Measurements from ENCODE around the gene HOXA4. TPM values are rescaled to one million over a fixed set of nuclear protein-coding genes. Genes with fewer than 3 reads are reported as not detected.
A peak's percentile ranks its signal among the peaks of the same experiment; 100 is the strongest.

Gene HOXA4
- total RNA-seq, 1 experiment from 2014 or later: 2.0 TPM

GRCh38 chr7:27174874-27175625, 44.5 kb upstream of the HOXA4 start (continued):
- no peak for TF ChIP-seq REST (IDR thresholded peaks at IDR 0.05; ENCODE audit: low read depth)
- TF ChIP-seq CBX3 (IDR thresholded peaks at IDR 0.05; ENCODE audit: low read depth): no peak

- intact Hi-C loops (cut with micrococcal nuclease): no loop called here
- Histone ChIP-seq H3K79me2 (ENCODE audit: insufficient read depth, low read length) (peaks cover 56% of the 10 kb centered on the region), H3K27ac (ENCODE audit: low read depth, low read length) (peak within 1 kb of the TSS; percentile 91), H3K9me3 (ENCODE audit: control insufficient read depth in 1 of 2, insufficient read depth in 1 of 2, low read depth in 1 of 2, low read length in 2 of 2) (no peaks in the 10 kb centered on the region), H3K4me3 (replicated peaks in 1 of 2; ENCODE audit: low read depth in 1 of 2, low read length in 2 of 2) (peak within 1 kb of the TSS; percentile 66 to 77), H2AFZ (ENCODE audit: low read depth, low read length, poor library complexity, severe bottlenecking) (no peak within 1 kb of the TSS), H3K4me2 (ENCODE audit: low read length) (peak within 1 kb of the TSS; percentile 97), H3K36me3 (ENCODE audit: control insufficient read depth in 1 of 2, insufficient read depth in 2 of 2, low read length in 2 of 2) (no peaks in the 10 kb centered on the region), H3K9me2 (ENCODE audit: insufficient read depth) (no peaks in the 10 kb centered on the region), H3K4me1 (ENCODE audit: control insufficient read depth in 1 of 2, insufficient read depth in 2 of 2, low read length in 2 of 2) (peaks cover 29 to 50% of the 10 kb centered on the region in 2 experiments), H3K9ac (ENCODE audit: low read length) (peak within 1 kb of the TSS; percentile 89), H4K20me1 (ENCODE audit: insufficient read depth) (no peaks in the 10 kb centered on the region), H3K27me3 (ENCODE audit: insufficient read depth, low read length) (no peaks in the 10 kb centered on the region)
- POLR2A ChIA-PET: interaction anchor here (2.2 kb wide), 1 partner anchor 11 kb away, joined by 7 read pairs; the partner anchor contains the start of gene HOXA11
- CTCF ChIA-PET: no interaction called here
- BruUV-seq (replicated peaks): no TSS peak
- DNase-seq (ENCODE audit: low read depth, low spot score): no peak
- RAD21 ChIA-PET (ENCODE audit: low non-redundant PET in 1 of 2, low total read pairs in 2 of 2, uncharacterized antibody in 2 of 2, unreplicated experiment in 2 of 2): no interaction called here
- ATAC-seq: peak; percentile 31
- no peak for TF ChIP-seq EGR1 (IDR thresholded peaks at IDR 0.05; ENCODE audit: low read depth)
- no peak for TF ChIP-seq CEBPB (IDR thresholded peaks at IDR 0.05; ENCODE audit: low read depth)
- TF ChIP-seq POLR2AphosphoS5 (IDR thresholded peaks at IDR 0.05; ENCODE audit: low read depth, low read length): 0 out of 2 replicates have a peak, but pooled peaks have one; percentile 38
- TF ChIP-seq ATF3 (IDR thresholded peaks at IDR 0.05): no peak
- TF ChIP-seq REST (IDR thresholded peaks at IDR 0.05; ENCODE audit: low read depth): no peak
- peak; percentile 22 for TF ChIP-seq POLR2A (IDR thresholded peaks at IDR 0.05; ENCODE audit: borderline replicate concordance, extremely low read depth, insufficient read depth, insufficient read length)
- TF ChIP-seq SIN3A (IDR thresholded peaks at IDR 0.05; ENCODE audit: low read depth): no peak
These were observed 43.7 kb upstream of the HOXA4 start, which contains the start of gene HOXA10 for GRCh38 chr7:27173956-27174873. Gene HOXA10 (minus strand): TSS chr7:27174320. CDS start chr7:27174306, 14 bp downstream.
